Measurements from ENCODE around the gene B3GALT4. TPM values are rescaled to one million over a fixed set of nuclear protein-coding genes. Genes with fewer than 3 reads are reported as not detected.

The B3GALT4 gene
- total and polyA plus RNA-seq, 2 of the 13 experiments (the other 11 are each of a cell fraction or from before 2014, with no cell fraction given): 0.04 to 0.27 TPM

DNA sequence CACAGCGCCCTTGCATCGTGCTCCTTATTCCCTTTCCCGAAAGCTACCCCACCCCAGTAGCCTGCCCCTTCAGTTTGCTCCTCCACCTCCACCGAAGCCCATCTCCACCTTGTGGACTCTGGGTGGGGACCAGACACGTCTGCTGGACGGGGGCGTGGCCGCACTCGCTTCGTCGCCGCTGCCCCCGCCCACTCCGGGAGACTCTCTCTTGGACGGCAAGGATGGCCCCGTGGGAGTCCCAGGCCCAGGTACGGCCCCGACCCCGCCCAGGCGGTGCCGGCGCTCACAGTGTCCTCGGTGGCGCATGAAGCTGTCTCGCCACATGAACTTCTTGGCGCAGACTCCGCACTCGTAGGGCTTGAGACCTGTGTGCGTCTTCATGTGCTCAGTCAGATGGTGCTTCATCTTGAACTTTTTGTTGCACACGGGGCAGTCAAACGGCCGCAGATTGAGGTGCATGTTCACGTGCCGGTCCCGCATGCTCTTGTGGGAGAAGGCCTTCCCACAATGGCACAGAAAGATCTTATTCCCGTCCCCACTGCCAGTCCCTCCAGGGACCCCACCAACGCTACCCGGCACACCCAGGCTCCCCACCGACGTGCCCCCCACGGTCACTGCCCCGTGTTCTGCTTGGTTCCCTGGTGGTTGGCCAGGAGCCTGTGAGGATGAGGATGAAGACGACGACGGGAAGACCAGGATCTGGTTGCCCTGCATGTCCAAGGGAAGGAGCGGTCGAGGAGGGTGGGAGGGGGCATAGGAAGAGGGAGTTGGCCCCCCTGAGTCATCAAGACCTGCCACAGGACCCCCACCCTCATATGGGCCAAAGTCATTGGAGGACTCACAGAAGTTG lies 38.2 kb downstream of the B3GALT4 start (continued):
- no peak for TF ChIP-seq KMT2A (CRISPR knock-in tag; IDR thresholded peaks at IDR 0.05)
- no peak for TF ChIP-seq SMAD1 (CRISPR knock-in tag; IDR thresholded peaks at IDR 0.05; ENCODE audit: borderline replicate concordance, low read depth)
- TF ChIP-seq, protein P1, sequence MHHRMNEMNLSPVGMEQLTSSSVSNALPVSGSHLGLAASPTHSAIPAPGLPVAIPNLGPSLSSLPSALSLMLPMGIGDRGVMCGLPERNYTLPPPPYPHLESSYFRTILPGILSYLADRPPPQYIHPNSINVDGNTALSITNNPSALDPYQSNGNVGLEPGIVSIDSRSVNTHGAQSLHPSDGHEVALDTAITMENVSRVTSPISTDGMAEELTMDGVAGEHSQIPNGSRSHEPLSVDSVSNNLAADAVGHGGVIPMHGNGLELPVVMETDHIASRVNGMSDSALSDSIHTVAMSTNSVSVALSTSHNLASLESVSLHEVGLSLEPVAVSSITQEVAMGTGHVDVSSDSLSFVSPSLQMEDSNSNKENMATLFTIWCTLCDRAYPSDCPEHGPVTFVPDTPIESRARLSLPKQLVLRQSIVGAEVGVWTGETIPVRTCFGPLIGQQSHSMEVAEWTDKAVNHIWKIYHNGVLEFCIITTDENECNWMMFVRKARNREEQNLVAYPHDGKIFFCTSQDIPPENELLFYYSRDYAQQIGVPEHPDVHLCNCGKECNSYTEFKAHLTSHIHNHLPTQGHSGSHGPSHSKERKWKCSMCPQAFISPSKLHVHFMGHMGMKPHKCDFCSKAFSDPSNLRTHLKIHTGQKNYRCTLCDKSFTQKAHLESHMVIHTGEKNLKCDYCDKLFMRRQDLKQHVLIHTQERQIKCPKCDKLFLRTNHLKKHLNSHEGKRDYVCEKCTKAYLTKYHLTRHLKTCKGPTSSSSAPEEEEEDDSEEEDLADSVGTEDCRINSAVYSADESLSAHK (CRISPR knock-in tag; IDR thresholded peaks at IDR 0.05; ENCODE audit: borderline replicate concordance): no peak
- TF ChIP-seq ZNF749 (CRISPR knock-in tag; IDR thresholded peaks at IDR 0.05; ENCODE audit: borderline replicate concordance): no peak
- TF ChIP-seq ZNF589 (CRISPR knock-in tag; conservative IDR thresholded peaks at IDR 0.05): 0 out of 2 replicates have a peak, but pooled peaks have one; percentile 68
- no peak for TF ChIP-seq CHD4 (IDR thresholded peaks at IDR 0.05; ENCODE audit: borderline replicate concordance, low read length)
- no peak for TF ChIP-seq MAF1 (CRISPR knock-in tag; IDR thresholded peaks at IDR 0.05; ENCODE audit: borderline replicate concordance)
- TF ChIP-seq, protein P2, sequence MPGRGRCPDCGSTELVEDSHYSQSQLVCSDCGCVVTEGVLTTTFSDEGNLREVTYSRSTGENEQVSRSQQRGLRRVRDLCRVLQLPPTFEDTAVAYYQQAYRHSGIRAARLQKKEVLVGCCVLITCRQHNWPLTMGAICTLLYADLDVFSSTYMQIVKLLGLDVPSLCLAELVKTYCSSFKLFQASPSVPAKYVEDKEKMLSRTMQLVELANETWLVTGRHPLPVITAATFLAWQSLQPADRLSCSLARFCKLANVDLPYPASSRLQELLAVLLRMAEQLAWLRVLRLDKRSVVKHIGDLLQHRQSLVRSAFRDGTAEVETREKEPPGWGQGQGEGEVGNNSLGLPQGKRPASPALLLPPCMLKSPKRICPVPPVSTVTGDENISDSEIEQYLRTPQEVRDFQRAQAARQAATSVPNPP (CRISPR knock-in tag; IDR thresholded peaks at IDR 0.05): no peak
- no peak for TF ChIP-seq NR2C2 (CRISPR knock-in tag; IDR thresholded peaks at IDR 0.05; ENCODE audit: borderline replicate concordance)
- no peak for TF ChIP-seq ZNF263 (CRISPR knock-in tag; IDR thresholded peaks at IDR 0.05)
- TF ChIP-seq, protein P3, sequence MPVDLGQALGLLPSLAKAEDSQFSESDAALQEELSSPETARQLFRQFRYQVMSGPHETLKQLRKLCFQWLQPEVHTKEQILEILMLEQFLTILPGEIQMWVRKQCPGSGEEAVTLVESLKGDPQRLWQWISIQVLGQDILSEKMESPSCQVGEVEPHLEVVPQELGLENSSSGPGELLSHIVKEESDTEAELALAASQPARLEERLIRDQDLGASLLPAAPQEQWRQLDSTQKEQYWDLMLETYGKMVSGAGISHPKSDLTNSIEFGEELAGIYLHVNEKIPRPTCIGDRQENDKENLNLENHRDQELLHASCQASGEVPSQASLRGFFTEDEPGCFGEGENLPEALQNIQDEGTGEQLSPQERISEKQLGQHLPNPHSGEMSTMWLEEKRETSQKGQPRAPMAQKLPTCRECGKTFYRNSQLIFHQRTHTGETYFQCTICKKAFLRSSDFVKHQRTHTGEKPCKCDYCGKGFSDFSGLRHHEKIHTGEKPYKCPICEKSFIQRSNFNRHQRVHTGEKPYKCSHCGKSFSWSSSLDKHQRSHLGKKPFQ (CRISPR knock-in tag; IDR thresholded peaks at IDR 0.05; ENCODE audit: insufficient replicate concordance): no peak
- no peak for TF ChIP-seq ZNF557 (CRISPR knock-in tag; IDR thresholded peaks at IDR 0.05)
- no peak for TF ChIP-seq KLF12 (CRISPR knock-in tag; IDR thresholded peaks at IDR 0.05; ENCODE audit: borderline replicate concordance)
- TF ChIP-seq AGO1 (IDR thresholded peaks at IDR 0.05; ENCODE audit: low read depth, low read length, poor library complexity, severe bottlenecking): peak; percentile 93
- TF ChIP-seq HOXA7 (CRISPR knock-in tag; IDR thresholded peaks at IDR 0.05): no peak
- no peak for TF ChIP-seq ZNF781 (CRISPR knock-in tag; IDR thresholded peaks at IDR 0.05; ENCODE audit: borderline replicate concordance, not compliant biosample characterization)
- no peak for TF ChIP-seq ZNF33B (CRISPR knock-in tag; IDR thresholded peaks at IDR 0.05)
- TF ChIP-seq, protein P4, sequence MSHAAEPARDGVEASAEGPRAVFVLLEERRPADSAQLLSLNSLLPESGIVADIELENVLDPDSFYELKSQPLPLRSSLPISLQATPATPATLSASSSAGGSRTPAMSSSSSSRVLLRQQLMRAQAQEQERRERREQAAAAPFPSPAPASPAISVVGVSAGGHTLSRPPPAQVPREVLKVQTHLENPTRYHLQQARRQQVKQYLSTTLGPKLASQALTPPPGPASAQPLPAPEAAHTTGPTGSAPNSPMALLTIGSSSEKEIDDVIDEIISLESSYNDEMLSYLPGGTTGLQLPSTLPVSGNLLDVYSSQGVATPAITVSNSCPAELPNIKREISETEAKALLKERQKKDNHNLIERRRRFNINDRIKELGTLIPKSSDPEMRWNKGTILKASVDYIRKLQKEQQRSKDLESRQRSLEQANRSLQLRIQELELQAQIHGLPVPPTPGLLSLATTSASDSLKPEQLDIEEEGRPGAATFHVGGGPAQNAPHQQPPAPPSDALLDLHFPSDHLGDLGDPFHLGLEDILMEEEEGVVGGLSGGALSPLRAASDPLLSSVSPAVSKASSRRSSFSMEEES (CRISPR knock-in tag; IDR thresholded peaks at IDR 0.05): no peak
